ENCODE results near the gene G3BP1. TPM values are rescaled to one million over a fixed set of nuclear protein-coding genes. Genes with fewer than 3 reads are reported as not detected.

Gene G3BP1
- total and polyA plus RNA-seq, 2 donors (not counting 1 experiment from before 2014, with no cell fraction given) = 68.2 to 132 TPM

DNA sequence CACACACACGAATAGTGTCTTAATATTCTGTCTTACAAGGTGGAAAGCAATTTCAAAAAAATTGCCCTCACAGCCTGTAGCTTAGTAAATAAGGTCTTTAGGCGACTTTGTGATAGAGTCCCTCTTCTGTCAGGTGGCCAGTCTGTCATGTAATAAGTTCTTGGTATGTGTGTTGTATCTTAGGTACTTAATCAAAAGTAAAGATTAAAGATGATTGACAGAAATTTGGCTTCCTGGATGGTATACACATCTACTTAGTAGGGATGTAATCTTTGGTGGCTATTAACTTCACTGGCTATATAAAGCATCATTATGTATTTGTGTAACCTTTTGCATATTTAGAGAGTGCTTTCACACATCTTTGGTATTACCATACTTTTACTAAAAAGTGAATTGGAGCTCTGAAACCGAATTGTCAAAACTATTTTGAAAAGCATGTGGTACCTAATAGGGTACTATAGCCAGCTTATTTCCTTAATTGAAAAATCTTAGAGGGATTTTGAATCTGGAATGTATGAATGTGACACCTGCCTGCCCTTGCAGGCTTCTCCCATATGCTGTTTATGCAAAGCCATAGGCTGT is 3.4 kb downstream of the G3BP1 start:
- no peaks in the 10 kb centered on the region for H3K36me3 ChIP-seq (ENCODE audit: control insufficient read depth, insufficient read depth, low read length)
- H3K27me3 ChIP-seq (ENCODE audit: control insufficient read depth, insufficient read depth, low read length) = no peaks in the 10 kb centered on the region
- H3K79me2 ChIP-seq (ENCODE audit: control insufficient read depth, insufficient read depth, low read length) = peaks cover 81% of the 10 kb centered on the region
- TF ChIP-seq, protein P1, sequence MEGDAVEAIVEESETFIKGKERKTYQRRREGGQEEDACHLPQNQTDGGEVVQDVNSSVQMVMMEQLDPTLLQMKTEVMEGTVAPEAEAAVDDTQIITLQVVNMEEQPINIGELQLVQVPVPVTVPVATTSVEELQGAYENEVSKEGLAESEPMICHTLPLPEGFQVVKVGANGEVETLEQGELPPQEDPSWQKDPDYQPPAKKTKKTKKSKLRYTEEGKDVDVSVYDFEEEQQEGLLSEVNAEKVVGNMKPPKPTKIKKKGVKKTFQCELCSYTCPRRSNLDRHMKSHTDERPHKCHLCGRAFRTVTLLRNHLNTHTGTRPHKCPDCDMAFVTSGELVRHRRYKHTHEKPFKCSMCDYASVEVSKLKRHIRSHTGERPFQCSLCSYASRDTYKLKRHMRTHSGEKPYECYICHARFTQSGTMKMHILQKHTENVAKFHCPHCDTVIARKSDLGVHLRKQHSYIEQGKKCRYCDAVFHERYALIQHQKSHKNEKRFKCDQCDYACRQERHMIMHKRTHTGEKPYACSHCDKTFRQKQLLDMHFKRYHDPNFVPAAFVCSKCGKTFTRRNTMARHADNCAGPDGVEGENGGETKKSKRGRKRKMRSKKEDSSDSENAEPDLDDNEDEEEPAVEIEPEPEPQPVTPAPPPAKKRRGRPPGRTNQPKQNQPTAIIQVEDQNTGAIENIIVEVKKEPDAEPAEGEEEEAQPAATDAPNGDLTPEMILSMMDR (conservative IDR thresholded peaks at IDR 0.05 in 1 of 2, IDR thresholded peaks at IDR 0.05 in 1 of 2; ENCODE audit: low read depth in 1 of 2, low read length in 2 of 2) = no peak
- no peak for TF ChIP-seq EZH2 (IDR thresholded peaks at IDR 0.05; ENCODE audit: low read length, missing control alignments)
- H3K4me1 ChIP-seq (ENCODE audit: control insufficient read depth, extremely low read depth, insufficient read depth, low read length) = peaks cover 5% of the 10 kb centered on the region
- H3K4me3 ChIP-seq (replicated peaks in 1 of 4; ENCODE audit: control extremely low read depth in 1 of 4, insufficient read depth in 1 of 4, low read depth in 3 of 4, low read length in 4 of 4) = peak overlapping the region; percentile 11 to 94 (median 90)
- no peaks in the 10 kb centered on the region for H3K9me3 ChIP-seq (ENCODE audit: control insufficient read depth, insufficient read depth, low read depth, low read length)
- H3K9ac ChIP-seq (ENCODE audit: insufficient read depth, low read length) = no peak overlapping the region
- peaks cover 9% of the 10 kb centered on the region for H4K20me1 ChIP-seq (ENCODE audit: control insufficient read depth, extremely low read depth, insufficient read depth, low read length)
- DNase-seq (ENCODE audit: low read depth in 2 of 2) = no peak
- no peak overlapping the region for H2AFZ ChIP-seq (ENCODE audit: low read length)
- H3K4me2 ChIP-seq (ENCODE audit: extremely low read depth, insufficient read depth, low read length) = peak overlapping the region; percentile 96
- H3K27ac ChIP-seq (ENCODE audit: insufficient read depth, low read length) = no peak overlapping the region

DNA sequence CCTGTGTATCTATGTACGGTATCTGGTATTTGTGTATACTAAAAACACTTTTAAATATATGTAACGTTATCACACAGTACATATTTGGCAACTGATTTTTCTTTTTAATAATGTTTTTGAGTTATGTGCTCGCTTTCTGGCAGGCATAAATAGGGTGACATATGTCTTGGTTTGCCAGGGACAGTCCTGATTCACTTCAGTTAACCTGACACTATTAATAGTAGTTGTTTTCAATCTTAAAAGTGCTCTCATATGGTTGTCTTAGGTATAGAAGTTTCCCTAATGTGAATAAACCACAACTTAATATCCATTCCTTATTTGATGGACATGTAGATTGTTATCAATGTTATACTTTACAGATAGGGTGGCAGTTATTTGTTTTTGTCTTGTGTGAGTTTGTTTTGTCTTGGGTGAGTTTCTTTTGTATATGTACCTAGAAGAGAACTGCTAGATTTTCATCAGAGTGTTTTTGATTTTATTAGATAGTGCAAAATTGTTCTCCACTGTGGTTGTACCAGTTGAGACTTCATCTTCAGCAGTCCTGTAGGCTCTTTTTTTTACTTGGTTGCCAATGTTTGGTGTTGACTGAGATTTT is 7.9 kb downstream of the G3BP1 start:
- Histone ChIP-seq H2AFZ (ENCODE audit: low read length) (no peak overlapping the region), H4K20me1 (ENCODE audit: control insufficient read depth, extremely low read depth, insufficient read depth, low read length) (peaks cover 4% of the 10 kb centered on the region), H3K79me2 (ENCODE audit: control insufficient read depth, insufficient read depth, low read length) (peaks cover 100% of the 10 kb centered on the region), H3K27me3 (ENCODE audit: control insufficient read depth, insufficient read depth, low read length) (no peaks in the 10 kb centered on the region), H3K27ac (ENCODE audit: insufficient read depth, low read length) (no peak overlapping the region), H3K9me3 (ENCODE audit: control insufficient read depth, insufficient read depth, low read depth, low read length) (no peaks in the 10 kb centered on the region), H3K9ac (ENCODE audit: insufficient read depth, low read length) (no peak overlapping the region), H3K4me1 (ENCODE audit: control insufficient read depth, extremely low read depth, insufficient read depth, low read length) (peaks cover 5% of the 10 kb centered on the region), H3K4me2 (ENCODE audit: extremely low read depth, insufficient read depth, low read length) (no peak overlapping the region), H3K4me3 (replicated peaks in 1 of 4; ENCODE audit: control extremely low read depth in 1 of 4, insufficient read depth in 1 of 4, low read depth in 3 of 4, low read length in 4 of 4) (no peak overlapping the region), H3K36me3 (ENCODE audit: control insufficient read depth, insufficient read depth, low read length) (no peaks in the 10 kb centered on the region)
- no peak for DNase-seq (ENCODE audit: low read depth in 2 of 2)
- TF ChIP-seq, protein P1 (conservative IDR thresholded peaks at IDR 0.05 in 1 of 2, IDR thresholded peaks at IDR 0.05 in 1 of 2; ENCODE audit: low read depth in 1 of 2, low read length in 2 of 2) = no peak
- TF ChIP-seq EZH2 (IDR thresholded peaks at IDR 0.05; ENCODE audit: low read length, missing control alignments) = no peak

DNA sequence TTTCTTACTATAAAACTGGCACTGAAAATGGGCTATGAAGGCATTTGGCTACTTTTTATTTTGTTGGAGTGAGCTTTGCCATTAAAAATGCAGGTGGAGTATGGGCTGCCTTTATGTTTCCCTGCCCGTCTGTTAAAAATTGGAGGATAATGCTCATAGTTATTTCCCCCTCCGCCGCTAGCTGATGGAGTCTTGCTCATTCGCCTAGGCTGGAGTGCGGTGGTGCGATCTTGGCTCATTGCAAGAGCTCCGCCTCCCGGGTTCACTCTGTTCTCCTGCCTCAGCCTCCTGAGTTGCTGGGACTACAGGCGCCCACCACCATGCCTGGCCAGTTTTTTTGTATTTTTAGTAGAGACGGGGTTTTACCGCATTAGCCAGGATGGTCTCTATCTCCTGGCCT is 8.6 kb downstream of the G3BP1 start:
- Histone ChIP-seq H2AFZ (ENCODE audit: low read length) (no peak overlapping the region), H3K4me1 (ENCODE audit: control insufficient read depth, extremely low read depth, insufficient read depth, low read length) (peaks cover 4% of the 10 kb centered on the region), H3K9ac (ENCODE audit: insufficient read depth, low read length) (no peak overlapping the region), H3K4me2 (ENCODE audit: extremely low read depth, insufficient read depth, low read length) (no peak overlapping the region), H3K27ac (ENCODE audit: insufficient read depth, low read length) (no peak overlapping the region), H3K79me2 (ENCODE audit: control insufficient read depth, insufficient read depth, low read length) (peaks cover 100% of the 10 kb centered on the region), H3K9me3 (ENCODE audit: control insufficient read depth, insufficient read depth, low read depth, low read length) (no peaks in the 10 kb centered on the region), H3K27me3 (ENCODE audit: control insufficient read depth, insufficient read depth, low read length) (no peaks in the 10 kb centered on the region), H3K36me3 (ENCODE audit: control insufficient read depth, insufficient read depth, low read length) (no peaks in the 10 kb centered on the region), H3K4me3 (replicated peaks in 1 of 4; ENCODE audit: control extremely low read depth in 1 of 4, insufficient read depth in 1 of 4, low read depth in 3 of 4, low read length in 4 of 4) (no peak overlapping the region), H4K20me1 (ENCODE audit: control insufficient read depth, extremely low read depth, insufficient read depth, low read length) (peaks cover 4% of the 10 kb centered on the region)
- DNase-seq (ENCODE audit: low read depth in 2 of 2) = no peak
- TF ChIP-seq, protein P1 (conservative IDR thresholded peaks at IDR 0.05 in 1 of 2, IDR thresholded peaks at IDR 0.05 in 1 of 2; ENCODE audit: low read depth in 1 of 2, low read length in 2 of 2) = no peak
- no peak for TF ChIP-seq EZH2 (IDR thresholded peaks at IDR 0.05; ENCODE audit: low read length, missing control alignments)
